Activated CD8-positive, alpha-beta memory T cell treated with anti-CD3 and anti-CD28 coated beads, Interleukin-2, amount 50 U/mL, for 48 hours (primary cell): ENCODE results near the gene DENND1A.
"Not testable (repeated sequence)": the region's sequence is repeated elsewhere in the genome, so short reads cannot be mapped to it uniquely, and the experiment has no call there.

Source experiments
- DNase-seq: peaks from one replicate; pipeline ENCODE4 v3.0.0-alpha.2; 2020

DENND1A gene

DNA sequence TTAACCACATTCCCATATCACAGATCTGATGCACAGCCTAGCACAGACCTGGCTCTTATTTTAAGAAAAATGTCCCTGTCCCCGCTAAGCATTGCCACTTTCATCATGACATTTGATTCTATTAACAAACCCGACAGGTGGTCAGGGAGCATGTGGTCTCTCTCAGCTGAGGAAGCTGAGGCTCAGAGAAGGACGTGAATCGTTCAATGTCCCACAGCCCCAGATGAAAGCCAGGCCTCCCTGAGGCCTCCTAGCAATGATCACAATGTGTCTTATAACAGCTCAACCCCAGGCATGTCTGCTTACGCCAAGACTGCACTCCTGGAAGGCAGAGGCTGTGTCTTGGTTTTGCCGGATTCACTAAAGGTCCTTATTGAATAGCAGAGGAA lies 584.4 kb downstream of the DENND1A start:
- DNase-seq, result no peak

DNA sequence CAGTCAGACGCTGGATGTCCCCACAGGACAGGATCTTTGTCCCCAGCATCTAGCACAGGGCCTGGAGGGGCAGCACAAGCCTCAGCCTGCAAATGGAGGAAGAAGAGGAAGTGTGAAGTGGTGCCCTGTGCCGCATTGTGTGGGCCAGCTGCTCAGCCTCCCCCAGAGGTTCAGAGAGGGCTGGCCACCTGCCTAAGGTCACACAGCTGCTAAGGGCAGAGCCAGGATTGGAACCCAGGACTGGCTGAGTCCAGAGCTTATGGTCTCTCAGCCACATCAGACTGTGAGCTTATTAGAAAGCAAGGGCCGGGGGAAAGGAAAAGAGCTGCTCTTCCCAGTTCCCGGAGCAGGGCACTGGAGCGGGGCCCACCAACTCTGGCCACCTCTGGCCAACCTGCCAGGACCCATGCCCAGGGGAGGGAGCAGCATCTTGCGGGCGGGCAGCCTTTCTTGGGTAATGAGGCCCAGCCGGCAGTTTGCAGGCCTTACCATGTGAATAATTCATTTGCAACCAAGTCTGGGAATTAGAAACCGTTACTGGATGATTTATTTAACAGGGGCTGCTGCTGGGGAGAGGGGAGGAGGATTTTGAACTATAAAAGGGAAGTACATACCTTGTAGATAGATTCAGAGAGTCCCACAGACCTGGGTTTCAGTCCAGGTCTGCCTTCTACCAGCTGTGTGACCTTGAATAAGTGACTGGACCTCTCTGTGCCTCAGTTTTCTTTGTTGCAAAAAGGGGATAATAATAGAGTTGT lies 585.6 kb downstream of the DENND1A start:
- DNase-seq, result no peak

DNA sequence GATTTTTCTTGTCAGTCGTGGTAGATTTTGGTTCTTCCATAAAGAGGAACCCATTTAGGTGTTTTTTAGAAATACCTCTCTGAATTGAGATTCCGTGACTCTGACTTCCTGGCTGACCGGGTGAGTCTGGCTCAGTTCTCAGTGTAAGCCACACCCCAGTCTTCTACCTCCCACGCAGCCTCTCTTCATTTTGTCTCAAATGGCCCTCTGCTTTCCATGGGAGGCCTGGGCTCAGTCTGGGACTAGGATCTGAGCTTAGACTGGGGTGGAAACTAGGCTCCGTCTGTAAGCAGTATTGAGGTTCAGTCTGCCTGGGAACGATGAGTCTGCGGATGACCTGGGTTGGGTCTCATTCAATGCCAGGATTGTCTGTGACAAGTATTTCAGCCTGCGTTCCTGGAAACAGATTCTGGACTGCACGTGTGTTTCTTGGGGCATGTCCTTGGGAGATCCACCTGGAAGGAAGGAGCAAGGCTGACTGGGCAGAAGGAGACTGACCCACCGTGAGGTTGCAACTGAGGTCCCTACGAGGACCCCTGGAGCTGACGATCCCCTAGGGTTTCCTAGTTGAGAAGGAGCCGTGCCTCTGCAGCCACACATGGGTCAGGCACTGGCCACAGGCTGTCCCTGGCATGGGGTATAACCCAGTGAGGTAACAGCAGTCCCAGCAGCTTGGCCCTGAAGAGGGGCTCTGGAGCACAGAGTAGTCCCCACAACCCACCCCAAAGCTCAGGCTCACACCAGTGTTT lies 586.3 kb downstream of the DENND1A start:
- no peak for DNase-seq

DNA sequence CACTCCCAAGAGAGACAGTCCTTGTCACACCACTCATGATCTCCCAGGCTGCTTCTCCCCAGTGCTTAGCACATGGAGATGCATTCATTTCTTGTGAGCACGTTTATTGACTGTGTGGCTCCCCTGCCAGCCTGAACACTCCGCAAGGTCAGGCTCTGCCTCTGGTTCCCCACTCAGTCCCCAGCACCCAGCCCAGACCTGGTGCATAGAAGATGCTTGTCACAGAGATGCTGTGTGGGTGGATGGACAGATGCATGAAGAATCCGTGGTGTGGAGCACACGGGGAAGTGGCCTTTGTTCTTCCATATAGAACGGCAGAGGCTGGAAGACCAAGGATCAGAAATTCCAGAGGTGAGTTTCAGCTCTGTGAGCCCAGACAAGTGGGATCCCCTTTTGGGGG lies 587.7 kb downstream of the DENND1A start:
- DNase-seq, result no peak

DNA sequence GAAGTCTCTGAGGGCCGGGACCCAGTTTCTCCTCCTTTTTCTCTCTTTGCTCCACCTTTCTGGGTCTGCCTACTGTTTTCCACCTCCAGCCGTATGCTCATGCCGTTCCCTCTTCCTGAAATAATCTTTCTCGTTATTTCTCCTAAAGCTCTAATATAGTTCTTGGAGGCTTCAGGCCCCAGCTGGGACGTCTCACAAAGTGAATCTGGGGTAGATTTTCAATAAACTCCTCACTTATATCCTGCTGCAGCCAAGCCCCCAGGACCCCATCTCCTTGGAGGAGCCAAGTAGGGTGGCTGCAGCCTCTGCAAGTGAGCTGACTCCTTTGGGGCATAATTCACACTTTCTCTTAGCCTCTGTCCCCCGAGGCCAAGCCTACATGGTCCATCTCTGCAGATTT lies 588.1 kb downstream of the DENND1A start:
- no peak for DNase-seq

DNA sequence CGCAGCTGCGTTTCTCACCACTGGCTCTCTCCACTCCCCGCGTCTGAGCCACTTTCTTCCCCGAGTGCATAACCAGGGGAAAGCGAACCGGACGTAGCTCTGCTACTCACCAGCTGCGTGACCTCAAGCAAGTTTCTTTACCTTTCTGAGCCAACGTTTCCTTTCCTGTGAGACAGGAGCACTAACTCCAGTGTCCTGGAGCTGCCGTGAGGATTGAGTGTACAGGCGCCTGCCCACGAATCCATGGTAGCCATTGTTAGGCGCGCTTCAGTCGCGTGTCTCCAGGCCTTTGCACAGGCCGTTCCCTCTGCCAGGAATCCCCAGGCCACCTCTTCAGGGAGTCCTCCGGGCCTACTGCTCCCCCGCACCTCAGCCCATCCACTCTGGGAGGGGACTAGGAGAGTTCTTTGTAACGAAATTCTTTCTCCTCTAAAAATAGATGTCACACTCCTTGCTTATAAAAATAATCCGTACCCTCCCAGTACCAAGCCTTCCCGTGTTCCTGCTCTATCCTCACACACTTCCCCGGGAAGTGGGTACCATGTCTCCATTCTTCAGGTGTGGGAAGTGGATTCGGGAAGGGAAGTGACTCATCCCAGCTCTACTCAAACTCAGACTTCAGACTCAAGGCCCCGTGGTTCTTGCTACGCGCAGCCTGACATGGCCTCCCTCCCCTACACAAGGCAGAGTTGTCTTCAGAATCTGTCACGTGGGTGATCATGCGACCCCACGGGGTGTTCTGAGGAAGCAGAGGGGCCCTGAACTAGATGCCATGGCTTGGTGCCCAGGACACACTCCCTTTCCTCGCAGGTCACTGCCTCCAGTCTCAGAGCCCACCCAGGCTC lies 590.0 kb downstream of the DENND1A start:
- peak; percentile 75 for DNase-seq

DNA sequence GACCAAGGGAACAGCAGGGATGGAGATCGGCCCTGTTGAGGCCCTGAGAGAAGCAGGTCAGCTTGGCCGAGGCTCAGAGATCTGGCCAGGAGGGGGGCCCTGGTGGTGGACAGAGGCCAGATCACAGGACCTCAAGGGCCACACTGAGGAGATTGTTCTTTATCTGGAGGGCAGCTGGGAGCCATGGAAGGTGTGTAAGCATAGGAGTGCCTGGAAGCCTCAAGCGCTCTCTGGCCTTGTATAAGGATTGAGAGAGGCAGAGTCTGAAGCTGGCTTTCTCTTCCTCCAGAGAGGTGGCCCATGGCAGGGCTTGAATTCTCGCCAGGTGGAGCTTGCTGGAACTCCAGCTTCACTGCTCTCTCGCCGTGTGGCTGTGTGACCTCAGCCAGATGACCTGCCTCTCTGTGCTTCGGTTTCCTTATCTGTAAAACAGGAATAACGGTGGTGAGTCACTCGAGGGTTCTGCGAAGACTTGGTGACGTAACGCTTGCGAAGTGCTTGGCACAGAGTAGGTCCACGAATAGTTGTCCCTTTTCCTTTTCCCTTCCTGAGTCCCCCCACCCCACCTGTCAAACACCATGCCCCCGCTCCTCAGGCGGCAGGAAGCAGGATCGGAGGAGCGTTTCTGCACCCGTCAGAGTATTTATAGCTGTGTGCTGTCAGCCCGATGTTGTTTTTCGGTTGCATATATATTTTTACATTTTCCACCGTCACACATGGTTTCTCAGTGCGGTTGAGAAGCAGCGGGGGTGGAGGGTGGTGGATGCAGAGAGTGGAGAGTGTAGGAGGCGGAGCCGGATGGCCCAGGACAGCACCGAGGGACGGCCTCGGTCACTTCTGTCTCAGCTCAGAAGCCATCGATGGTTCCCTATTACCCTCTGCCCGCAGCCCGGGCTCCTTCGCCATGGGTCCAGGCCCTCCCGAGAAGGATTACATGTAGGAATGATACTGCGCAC lies 590.9 kb downstream of the DENND1A start:
- DNase-seq, result peak; percentile 85

DNA sequence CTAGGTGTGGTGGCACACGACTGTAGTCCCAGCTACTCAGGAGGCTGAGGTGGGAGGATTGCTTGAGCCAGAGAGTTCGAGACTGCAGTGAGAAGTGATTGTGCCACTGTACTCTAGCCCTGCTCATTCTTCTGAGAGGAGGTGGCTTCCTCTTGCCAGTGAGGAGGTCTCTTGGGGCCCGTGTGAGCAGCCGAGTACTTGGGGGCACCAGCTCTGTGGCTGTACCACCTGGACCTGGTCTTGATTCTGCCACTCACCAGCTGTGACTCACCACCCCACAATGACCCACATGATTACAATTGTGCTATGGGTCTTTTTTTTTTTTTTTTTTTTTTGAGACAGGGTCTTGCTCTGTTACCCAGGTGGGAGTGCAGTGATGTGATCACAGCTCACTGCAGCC lies 592.0 kb downstream of the DENND1A start:
- DNase-seq, result no peak

DNA sequence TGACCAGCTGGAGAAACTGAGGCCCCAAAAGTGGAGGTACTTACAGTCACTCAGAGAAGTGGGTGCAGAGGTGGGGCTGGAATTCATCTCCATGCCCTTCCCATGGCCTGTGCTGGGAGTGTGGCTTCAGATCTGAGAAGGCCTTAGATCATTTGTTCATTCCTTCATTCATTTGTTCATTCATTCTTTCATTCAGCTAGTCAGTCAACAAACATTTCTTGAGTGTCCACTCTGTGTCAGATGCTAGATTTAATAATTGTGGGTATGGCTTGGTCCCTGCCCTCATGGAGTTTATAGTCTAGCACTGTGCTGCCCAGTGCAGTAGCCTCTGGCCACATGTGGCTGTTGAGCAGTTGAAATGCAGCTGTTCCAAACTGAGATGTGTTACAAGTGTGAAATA lies 593.0 kb downstream of the DENND1A start:
- no peak for DNase-seq

DNA sequence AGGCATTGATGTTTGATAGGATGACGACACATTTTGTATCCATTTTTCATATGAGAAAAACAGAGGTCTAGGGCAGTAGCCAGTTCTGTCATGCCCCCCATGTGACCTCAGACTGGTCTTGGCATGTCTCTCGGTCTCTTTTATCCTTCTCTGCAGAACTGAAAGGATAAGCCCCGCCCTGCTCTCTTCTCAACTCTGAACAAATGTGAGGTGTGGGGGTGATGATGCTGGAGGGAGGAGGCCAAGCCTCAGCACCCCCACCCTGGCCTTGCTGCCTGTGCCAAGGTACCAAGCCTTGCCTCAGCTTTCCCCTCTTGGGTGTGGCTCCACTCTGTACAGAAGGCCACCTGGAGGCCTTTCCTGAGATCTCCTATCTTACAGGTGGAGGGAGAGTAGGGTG lies 593.5 kb downstream of the DENND1A start:
- DNase-seq, result no peak

DNA sequence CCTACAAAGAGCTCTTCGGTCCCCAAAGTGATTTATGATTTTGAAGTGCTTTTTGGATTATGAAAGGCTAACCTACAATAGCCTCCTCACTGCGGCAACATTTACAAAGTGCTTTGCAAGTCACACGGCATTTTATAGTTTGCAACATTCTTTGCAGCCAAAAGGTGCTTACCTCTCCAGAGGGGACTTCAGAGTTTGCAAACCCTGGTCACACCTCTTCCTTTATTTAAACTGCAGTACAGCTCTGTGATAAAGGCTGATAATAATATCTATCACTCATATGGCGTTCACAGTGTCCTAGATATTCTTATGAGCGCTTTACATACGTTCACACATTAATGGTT lies 594.0 kb downstream of the DENND1A start:
- no peak for DNase-seq

DNA sequence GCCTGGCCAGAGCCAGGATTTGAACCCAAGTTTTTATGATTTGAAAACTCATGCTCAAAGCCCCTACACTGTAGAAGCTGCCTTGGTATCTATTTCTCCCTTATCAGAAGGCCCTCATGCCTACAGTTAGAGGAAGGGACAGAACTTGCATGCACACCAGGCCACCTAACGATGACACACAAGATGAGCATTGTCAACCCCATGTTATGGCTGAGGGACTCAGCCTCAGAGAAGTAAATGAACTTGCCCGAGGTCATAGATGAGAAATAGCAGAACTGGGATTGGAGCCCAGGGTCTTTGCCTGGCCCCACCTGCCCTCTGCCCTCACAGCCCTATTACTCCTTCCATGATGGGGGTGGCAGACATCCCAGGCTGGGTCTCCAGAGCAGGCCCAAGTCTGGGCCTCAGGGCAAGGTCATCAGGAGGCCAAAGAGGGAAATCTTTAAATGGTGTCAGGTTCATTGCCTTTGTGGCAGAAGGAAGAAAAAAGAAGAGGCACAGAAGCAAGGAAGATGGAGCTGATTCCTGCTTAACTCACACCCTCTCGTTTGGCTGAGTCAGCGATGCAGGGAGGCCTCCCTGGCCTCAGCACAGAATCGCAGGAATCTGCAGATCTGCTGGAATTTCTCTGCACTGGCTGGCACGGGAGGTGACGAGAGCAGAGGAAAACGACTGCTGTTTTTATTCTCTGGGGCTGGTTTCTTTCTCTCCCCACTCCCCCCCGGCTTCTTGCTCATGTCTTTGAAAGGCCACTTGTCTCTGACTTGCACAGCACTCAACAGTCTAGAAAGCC lies 594.5 kb downstream of the DENND1A start:
- DNase-seq, result no peak

DNA sequence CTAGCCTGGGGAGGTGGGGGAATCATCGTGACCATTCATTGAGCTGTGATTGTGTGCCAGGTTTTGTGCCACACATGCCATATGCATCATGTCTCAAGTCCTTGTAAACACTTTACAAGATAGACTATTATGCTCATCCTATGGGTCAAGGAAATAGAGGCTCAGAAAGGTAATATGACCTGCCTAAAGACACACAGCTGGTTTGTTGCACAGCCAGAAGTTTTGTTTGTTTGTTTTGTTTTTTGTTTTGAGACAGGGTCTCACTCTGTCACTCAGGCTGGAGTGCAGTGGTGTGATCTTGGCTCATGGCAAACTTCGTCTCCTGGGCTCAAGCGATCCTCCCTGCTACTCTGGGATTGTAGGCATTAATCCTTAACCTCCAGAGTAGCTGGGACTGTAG lies 595.3 kb downstream of the DENND1A start:
- no peak for DNase-seq

DNA sequence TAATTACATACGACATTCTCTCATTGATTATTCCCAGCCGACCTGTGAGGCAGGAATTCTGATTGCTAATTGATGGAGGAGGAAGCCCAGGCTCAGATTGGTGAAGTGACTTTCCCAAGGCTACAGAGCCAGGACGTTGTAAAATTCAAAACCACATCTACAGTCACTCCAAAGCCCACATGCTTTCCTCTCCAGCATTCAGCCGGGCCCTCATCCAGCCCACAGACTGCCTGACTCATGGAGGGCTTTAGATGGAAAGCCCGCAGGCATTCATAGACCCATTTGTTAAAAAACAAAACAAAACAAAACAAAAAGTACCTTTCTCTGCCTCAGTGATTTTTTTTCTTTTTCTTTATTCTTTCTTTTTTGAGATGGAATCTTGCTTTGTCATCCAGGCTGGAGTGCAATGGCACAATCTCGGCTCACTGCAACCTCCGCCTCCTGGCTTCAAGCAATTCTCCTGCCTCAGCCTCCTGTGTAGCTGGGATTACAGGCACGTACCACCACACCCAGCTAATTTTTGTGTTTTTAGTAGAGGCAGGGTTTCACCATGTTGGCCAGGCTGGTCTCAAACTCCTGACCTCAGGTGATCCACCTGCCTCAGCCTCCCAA lies 596.8 kb downstream of the DENND1A start:
- not testable (repeated sequence) for DNase-seq

DNA sequence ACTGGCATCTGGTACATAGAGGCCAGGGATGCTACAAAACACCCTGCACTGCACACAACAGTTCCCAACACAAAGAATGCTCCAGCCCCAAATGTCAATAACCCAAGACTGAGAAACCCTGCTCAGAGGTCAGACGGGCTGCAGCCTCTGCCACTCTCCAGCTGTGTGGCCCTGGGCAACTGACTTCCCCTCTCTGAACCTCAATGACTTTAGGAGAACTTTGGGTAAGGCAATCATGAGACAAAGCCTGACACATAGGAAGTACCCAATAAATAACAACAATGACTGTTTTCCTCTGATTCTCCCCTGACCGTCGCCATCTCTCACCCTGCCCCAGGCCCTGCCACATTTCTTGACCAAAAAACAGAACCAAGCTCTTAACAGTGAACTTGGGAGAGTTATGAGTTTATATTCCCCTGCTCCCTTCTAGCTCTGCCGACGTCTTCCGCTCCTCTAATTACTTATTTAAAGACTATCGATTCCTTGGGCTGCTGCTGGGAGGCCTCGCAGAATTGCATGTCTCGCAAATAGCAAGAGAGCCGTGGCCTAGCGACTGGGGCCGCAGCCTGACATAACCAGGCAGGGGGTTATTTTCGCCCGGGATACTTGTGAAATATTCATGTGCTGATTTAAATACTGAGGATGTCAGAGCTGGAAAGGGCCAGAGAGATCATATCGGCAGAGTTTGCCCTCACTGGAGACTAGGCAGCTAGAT lies 598.4 kb downstream of the DENND1A start:
- no peak for DNase-seq
